NCI-H345 treated with DMSO at 0.1 percent for 48 hours (cell line): Measurements from ENCODE around the gene CIB1.
A peak's percentile ranks its signal among the peaks of the same experiment; 100 is the strongest.

Experiments
- DNase-seq: peaks from one replicate; lab custom pipeline; 2025; ENCODE audit not compliant: unreplicated experiment; lab: John Stamatoyannopoulos, UW

CIB1 gene

DNA sequence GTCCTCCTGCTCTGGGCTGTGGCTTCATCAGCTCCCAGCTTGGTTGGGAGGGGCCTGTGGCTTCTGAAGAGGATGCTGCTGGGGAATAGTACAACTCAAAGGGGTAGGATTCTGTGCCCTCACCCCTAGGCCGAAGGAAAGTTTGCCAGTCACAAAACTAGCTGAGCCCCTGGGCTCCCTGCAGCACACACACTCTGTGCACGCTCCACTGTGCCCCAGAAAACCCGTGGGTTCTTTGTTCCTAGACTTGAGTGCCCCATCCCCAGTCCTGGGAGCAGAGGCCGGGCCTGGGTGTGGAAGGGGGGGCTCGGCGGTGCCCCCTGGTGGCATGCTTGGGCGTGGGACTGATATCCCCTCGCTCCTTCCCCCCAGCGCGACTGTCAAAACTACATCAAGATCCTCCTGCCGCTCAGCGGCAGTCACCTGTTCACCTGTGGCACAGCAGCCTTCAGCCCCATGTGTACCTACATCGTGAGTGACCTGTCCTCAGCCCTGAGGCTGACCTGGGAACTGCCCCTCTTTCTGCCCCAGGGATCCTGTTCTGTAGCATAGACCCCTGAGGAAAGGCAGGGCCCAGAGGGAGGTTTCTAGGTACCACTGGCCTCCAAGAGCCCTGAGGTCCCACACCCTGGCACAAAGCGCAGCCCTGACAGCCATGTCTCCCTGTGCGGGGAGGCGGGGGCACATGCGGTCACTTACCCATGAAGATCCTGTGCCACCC lies 14.2 kb downstream of the CIB1 start:
- DNase-seq = no peak

- DNase-seq = no peak
Observed at GRCh38 chr15:90217671-90218394, 15.9 kb downstream of the CIB1 start.

DNA sequence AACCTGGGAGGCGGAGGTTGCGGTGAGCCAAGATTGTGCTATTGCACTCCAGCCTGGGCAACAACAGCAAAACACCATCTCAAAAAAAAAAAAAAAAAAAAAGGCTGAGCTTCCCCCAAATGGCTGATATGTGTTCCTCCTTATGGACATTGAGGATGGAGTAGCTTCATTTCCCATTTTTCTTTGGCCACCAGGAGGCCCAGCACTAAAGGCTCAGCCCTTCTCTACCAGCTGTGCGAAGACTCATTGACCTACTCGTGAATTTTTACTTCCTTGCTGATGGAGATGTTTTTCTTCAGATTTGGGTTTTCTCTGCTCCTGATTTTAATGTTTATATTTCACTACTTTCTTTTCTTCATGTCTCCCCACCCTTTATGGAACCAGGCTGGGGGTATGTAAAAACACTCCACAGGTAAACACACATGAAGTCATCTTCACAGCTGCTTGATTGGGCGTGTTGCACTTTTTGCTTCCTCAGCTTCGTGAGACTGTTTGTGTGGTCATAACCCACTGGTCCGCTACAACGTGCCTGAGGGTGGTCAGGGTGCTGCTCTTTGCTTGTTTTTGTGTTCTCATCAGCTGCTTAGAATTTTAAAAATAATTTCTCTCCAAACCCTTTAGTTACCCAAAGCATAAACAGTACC lies 19.1 kb downstream of the CIB1 start:
- no peak for DNase-seq

- DNase-seq = no peak
Observed at GRCh38 chr15:90213818-90214204, 19.9 kb downstream of the CIB1 start.

DNA sequence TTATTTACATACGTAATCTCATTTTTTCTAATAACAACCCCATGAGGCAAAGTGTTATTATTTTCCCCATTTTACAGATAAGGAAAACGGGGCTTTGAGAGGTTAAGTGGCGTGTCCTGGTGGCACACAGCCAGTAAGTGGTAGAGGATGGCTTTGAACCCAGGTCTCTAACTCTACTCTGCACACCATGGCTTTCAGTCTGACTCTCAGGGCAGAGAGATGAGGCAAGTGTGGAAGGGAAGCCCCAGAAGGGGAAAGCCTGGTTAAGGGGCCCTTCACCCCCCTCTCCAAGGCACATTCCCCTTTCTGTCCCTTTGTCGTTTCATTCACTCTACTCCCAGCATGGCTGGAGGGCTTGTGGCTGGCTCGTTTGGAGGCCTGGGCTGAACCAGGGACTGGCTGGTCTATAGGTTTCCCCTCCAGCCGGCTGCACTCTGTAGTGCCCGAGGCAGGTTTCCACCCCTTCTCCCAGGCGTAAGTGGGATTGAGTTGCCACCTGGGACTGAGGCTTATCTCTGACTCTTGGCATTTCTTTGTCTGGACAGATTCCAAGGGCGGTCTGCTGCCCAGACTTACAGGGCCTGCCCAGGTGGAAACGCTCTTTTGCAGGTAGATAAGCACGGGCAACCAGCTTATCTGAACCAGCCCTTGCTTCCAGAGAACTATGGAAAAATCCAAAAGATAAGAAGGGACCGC lies 20.5 kb downstream of the CIB1 start:
- DNase-seq = no peak

DNA sequence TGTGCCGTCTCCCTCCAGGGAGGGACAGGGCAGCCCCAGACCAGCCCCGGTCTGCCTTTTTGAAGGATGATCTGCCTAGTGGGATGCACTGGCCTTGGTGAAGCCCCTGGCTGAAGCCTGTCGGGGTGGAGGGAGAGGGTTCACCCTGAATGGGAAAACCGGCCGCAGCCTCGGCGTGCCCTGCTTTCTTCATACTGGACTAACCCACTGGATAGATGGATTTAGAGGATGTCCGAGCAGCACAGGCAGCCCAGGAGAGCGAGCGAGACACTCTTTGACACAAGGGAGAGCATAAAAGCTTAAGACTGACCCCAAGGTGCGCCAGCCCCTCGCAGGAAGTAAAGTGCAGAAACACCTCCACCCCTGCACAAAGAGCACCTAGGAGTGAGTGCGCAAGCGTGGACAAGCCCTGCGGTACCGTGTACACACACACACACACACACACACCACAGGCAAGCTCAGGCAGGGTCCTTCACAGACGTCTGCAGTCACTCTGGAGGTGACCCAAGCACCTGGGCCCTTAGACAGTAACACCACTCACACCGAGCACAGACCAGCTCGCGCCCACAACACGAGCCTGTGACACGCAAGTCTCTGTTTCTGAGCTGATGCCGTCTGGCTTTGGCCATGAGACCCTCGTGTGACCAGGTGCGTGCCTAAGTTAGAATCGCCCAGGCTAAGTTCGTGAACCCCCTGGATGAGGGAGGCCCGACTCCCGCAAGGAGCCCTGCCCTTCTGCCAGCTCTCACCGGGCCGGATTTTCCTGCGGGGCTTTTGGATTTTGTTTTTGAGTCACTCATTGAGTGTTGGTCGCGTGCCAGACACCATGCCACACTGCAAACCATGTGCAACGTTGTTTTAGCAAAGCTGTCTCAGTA lies 21.3 kb downstream of the CIB1 start:
- no peak for DNase-seq

GRCh38 chr15:90211440-90212143 lies 22.1 kb downstream of the CIB1 start:
- no peak for DNase-seq

- DNase-seq = no peak
Observed at GRCh38 chr15:90211009-90211408, 22.7 kb downstream of the CIB1 start.

- no peak for DNase-seq
Observed at GRCh38 chr15:90210593-90210992, 23.1 kb downstream of the CIB1 start.

- DNase-seq = no peak
Observed at GRCh38 chr15:90209591-90209990, 24.1 kb downstream of the CIB1 start.

DNA sequence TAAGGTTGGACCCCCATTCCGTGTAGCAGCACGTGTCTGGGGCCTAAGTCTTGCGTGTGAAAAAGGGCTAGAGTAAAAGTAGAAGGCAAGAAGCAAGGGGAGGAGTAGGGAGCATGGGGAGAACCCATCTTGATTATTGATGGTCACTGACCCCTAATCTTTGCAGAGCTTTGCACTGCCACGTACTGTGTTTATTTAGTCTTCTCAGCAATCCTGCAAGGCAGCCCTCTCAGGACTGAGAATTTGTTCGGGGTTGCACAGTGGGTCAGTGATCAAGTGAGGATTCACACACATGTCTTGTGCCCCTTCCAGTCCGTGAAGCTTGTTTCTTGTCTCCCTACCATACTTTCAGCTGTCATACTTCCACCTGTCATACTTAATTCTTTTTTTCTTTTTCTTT lies 25.4 kb downstream of the CIB1 start:
- DNase-seq = no peak

GRCh38 chr15:90207252-90207651 lies 26.5 kb downstream of the CIB1 start:
- DNase-seq = no peak

- DNase-seq = no peak
Observed at GRCh38 chr15:90205886-90206285, 27.9 kb downstream of the CIB1 start.

- peak; percentile 6 for DNase-seq
Observed at GRCh38 chr15:90205050-90205848, 28.5 kb downstream of the CIB1 start.

- peak; percentile 12 for DNase-seq
Observed at GRCh38 chr15:90203922-90204321, 29.8 kb downstream of the CIB1 start.

DNA sequence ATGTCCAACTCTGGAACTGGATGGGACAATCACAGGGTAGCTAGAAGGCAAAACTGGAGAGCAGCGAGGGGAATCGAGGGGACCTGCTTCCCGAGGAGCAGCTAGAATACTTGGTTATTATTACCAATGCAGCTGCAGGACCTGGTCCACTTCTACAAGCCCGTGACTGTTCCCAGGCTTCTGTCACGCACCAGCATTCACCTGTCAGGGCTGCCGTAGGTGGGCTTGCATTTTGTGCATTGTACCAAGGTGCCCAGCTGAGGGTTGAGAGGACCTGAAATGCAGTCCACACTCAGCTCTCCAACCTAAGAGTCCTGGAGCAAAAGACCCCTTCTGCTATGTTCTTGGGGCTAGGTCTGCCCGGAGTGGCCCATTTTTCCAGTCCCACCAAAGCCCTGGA lies 30.3 kb downstream of the CIB1 start:
- DNase-seq = no peak

GRCh38 chr15:90202929-90203328 lies 30.8 kb downstream of the CIB1 start:
- DNase-seq = no peak

GRCh38 chr15:90201944-90202375 lies 31.8 kb downstream of the CIB1 start:
- DNase-seq = no peak
